NCI-H82 (cell line): Measurements from ENCODE around the gene MAPKAPK2.

Source experiments
- DNase-seq: peaks from one replicate; lab custom pipeline; 2025; lab: John Stamatoyannopoulos, UW

The MAPKAPK2 gene

GRCh38 chr1:206683313-206683712 is 1.4 kb upstream of the MAPKAPK2 start:
- DNase-seq = no peak

- DNase-seq = no peak
Observed at GRCh38 chr1:206684003-206684402, 702 bp upstream of the MAPKAPK2 start.

- DNase-seq = peak; percentile 63
Observed at GRCh38 chr1:206685334-206685768, 646 bp downstream of the MAPKAPK2 start.

GRCh38 chr1:206685769-206686477 is 1.2 kb downstream of the MAPKAPK2 start:
- DNase-seq = peak; percentile 66

- peak; percentile 61 for DNase-seq
Observed at GRCh38 chr1:206686478-206687249, 2.0 kb downstream of the MAPKAPK2 start.

- DNase-seq = peak; percentile 15
Observed at GRCh38 chr1:206687251-206687914, 2.7 kb downstream of the MAPKAPK2 start.

- peak; percentile 21 for DNase-seq
Observed at GRCh38 chr1:206687915-206688442, 3.3 kb downstream of the MAPKAPK2 start.

- DNase-seq = peak; percentile 67
Observed at GRCh38 chr1:206690516-206690915, 5.8 kb downstream of the MAPKAPK2 start.

- DNase-seq = no peak
Observed at GRCh38 chr1:206691604-206692003, 6.9 kb downstream of the MAPKAPK2 start.

- no peak for DNase-seq
Observed at GRCh38 chr1:206693029-206693428, 8.3 kb downstream of the MAPKAPK2 start.

- DNase-seq = no peak
Observed at GRCh38 chr1:206693592-206693991, 8.9 kb downstream of the MAPKAPK2 start.

- no peak for DNase-seq
Observed at GRCh38 chr1:206694171-206695124, 9.7 kb downstream of the MAPKAPK2 start.

- no peak for DNase-seq
Observed at GRCh38 chr1:206695733-206696132, 11.0 kb downstream of the MAPKAPK2 start.

GRCh38 chr1:206696812-206697585 is 12.3 kb downstream of the MAPKAPK2 start:
- no peak for DNase-seq

- DNase-seq = peak; percentile 84
Observed at GRCh38 chr1:206698011-206698410, 13.3 kb downstream of the MAPKAPK2 start.

GRCh38 chr1:206699000-206699586 is 14.4 kb downstream of the MAPKAPK2 start:
- no peak for DNase-seq

GRCh38 chr1:206699626-206700025 is 14.9 kb downstream of the MAPKAPK2 start:
- no peak for DNase-seq

- DNase-seq = peak; percentile 69
Observed at GRCh38 chr1:206700445-206701036, 15.8 kb downstream of the MAPKAPK2 start.

GRCh38 chr1:206702260-206702659 is 17.6 kb downstream of the MAPKAPK2 start:
- DNase-seq = no peak

- DNase-seq = no peak
Observed at GRCh38 chr1:206702803-206703202, 18.1 kb downstream of the MAPKAPK2 start.
